GF-D8 (cell line): ENCODE results near the gene KLK14.

Source experiments
- DNase-seq: peaks from one replicate; lab custom pipeline; 2025; lab: John Stamatoyannopoulos, UW

Gene KLK14

DNA sequence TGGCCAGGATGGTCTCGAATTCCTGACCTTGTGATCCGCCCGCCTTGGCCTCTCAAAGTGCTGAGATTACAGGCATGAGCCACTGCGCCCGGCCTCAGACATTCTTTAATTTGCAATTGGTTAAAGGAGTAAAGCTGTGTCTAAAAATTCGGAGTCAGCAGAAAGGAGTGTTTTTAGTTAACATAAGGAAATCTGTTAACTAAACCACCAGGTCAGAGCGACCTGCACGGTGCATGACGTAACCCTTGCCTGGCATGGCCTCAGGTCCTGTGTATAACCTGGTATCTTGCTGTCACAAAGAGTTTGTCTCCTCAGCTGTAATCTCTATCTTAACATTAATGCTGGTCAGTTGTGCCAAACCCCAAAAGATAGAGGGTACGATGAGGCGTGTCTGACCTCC, 38.4 kb downstream of the KLK14 start:
- DNase-seq, result no peak

DNA sequence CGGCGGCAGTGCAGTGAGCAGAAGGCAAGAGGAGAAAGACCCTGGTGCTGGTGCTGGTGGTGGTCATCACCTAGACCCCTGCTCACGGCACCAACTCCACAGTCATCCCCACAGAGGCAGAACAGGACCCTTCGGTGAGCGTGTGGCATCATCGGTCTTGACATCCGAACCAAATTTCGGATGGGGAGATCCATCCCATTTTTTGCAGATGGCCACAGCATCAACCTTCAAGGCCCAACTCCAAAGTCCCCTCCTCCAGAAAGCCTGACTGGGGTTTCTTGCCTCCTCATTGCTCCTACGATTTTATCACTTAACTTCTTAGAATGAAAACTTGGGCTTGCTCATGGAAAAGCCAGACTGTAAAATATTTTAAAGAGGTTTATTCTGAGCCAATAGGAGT, 39.2 kb downstream of the KLK14 start:
- DNase-seq, result no peak

DNA sequence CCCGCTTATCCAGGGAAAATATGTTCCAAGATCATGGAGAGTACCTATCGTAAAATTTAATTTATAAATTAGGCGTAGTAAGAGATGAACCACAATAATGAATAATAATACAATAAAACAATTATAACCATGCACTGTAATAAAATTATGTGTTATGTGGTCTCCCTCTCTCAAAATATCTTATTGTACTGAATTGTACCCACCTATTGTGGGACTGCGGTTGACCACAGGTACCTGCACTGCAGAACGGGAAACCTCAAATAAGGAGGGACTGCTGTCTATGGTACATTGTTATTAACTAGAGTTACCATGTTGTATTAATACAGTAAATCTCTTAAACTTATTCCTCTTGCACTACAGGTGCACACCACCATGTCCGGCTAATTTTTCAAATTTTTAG, 42.5 kb downstream of the KLK14 start:
- no peak for DNase-seq

DNA sequence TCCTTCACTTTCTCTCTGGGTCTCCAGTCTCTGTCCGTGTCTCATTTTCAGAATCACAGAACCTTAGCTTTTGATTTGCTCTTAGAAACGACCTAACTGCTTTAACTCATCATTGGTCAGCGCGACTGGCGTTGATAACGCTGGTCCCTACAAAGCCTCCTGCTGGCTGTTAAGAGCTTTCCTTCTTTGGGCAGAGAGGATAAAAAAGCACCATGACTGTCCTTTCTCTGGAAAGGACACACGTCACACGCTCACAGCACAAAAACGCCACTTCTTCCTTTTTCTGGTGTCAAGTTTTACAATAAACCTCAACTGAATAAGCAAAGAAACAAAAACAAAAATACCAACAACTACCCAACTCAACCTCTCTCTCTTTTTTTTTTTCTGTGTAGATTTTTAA, 46.2 kb downstream of the KLK14 start:
- no peak for DNase-seq

DNA sequence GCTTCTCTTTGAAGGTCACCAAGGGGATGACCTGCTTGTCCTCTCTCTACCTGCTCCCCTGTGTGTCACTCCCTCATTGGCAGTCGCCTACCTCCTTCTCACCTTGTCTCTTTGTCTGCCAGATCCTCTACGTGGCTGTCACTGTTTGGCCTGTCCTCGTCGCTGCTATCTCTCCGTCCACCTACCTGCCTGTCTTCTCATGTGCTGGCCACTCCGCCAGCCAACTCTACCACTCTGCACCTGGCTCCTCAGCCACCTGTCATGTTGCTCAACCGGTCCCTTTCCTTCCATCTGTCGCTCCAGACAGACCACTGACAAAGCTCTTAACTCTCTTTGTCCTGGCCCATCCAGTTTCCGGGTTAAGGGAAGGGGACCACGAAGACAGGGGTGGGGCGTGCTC, 48.0 kb downstream of the KLK14 start, which contains the start of gene KLK12:
Gene KLK12 (minus strand): TSS at position 299 of the 400 bp plus-strand sequence. CDS start 381 bp downstream, outside the sequence.
- DNase-seq, result no peak

DNA sequence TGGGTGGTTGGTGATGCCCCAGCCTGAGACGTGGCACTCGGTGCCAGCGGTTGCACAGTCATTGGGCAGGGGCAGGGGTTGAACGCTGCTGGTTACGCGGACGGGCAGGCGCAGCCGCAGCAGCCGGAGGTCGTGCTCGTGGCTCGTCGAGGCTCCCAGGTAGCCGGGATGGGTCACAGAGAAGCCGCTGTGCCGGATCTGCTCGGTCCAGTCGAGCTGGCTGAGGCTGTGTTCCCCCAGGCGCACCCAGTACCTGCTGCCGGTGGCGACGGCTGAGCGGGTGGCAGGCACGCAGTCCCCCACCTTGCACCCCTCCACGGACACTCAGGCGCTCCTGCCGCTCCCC, 50.8 kb downstream of the KLK14 start:
- DNase-seq, result no peak

DNA sequence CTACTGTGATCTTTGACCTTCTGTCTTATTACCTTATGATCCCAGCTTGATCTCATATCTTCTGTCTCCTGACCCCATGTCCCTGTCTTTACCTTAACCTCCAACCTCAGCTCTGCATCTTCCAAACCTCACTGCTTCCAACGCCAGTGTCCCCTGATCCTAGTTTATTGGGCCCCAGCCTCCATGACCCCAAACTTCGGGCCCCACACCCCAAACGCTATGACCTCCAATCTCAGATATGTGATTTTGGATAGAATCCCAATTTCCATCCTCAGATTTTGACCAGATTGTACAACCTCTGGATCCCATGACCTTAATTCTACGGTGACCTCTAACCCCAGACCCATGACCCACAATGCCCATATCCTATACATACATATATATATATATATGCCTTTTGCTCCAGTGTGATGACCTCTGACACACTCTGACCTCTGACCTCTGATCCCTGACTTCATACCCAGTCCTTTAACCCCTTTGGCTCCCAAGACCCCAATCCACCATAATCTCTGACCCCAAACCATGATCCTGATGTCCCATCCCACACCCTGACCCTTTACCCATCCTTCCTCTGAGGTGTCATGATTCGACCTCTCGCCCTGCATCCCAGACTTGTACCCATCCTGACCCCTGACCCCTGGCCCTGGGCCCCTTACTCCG, 51.3 kb downstream of the KLK14 start:
- DNase-seq, result no peak

DNA sequence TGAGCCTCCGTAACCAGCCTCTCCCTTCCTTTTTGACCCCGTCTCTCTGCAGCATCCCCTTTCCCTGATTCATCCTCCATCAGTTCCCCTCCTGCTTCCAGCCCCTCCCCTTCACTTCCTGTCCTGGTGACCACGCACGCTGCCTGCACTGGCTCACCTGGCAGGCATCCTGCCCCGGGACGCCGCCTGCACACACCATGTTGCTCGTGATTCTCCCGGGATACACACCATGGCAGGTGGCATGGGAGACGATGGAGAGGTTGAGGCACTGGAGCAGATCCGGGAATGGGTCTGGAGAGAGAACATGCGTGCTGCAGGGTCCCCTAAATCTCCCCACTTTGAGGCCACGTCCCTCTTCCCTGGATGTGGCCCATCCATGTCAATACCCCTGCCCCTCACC, 52.1 kb downstream of the KLK14 start:
- DNase-seq, result no peak

DNA sequence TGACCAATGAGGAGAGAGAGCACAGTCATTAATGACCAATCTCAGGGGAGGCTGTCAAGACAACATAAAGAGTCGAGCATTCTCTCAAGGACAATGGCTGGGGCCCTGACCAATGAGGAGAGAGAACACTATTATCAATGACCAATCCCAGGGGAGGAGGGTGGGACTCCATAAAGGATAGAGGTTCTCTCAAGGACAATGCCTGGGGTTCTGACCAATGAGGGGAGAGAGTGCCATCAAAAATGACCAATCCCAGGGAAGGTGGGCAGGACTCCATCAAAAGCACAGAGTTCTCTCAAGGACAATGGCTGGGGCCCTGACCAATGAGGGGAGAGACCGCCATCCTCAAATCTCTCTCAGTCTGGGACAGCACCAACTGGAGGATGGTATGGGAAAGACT, 53.0 kb downstream of the KLK14 start:
- no peak for DNase-seq
